ENCODE results near the gene TBX21. TPM values are rescaled to one million over a fixed set of nuclear protein-coding genes. Genes with fewer than 3 reads are reported as not detected.

Gene TBX21
- total and polyA plus RNA-seq, 2 experiments from 2014 or later = not detected

- no peaks in the 10 kb centered on the region for H3K9me3 Mint-ChIP-seq
- no peaks in the 10 kb centered on the region; the same call in 1 of the 2 replicates for H3K36me3 ChIP-seq (ENCODE audit: insufficient read depth)
These were observed 34.9 kb upstream of the TBX21 start for GRCh38 chr17:47697906-47698711.

More at GRCh38 chr17:47697906-47698711, 34.9 kb upstream of the TBX21 start:
- Histone ChIP-seq H3K27ac (ENCODE audit: low read depth) (no peak overlapping the region), H3K27me3 (ENCODE audit: insufficient read depth) (0 out of 2 replicates have a peak, but pooled peaks cover 4% of the 10 kb centered on the region), H3K4me1 (ENCODE audit: insufficient read depth) (peaks cover 8% of the 10 kb centered on the region), H3K4me2 (no peak overlapping the region), H3K79me2 (replicated peaks; ENCODE audit: insufficient read depth) (no peaks in the 10 kb centered on the region), H3F3A (replicated peaks; ENCODE audit: low read depth) (peaks cover 9% of the 10 kb centered on the region; the same call in 1 of the 2 replicates), H3K9me2 (ENCODE audit: insufficient read depth) (no peaks in the 10 kb centered on the region), H2AFZ (no peak overlapping the region), H4K20me1 (replicated peaks; ENCODE audit: insufficient read depth) (peaks cover 3% of the 10 kb centered on the region; the same call in 1 of the 2 replicates), H3K4me3 (no peak overlapping the region)
- Mint-ChIP-seq H3K4me3 (no peak overlapping the region; the same call in 2 of the 3 replicates), H3K4me1 (peaks cover 27% of the 10 kb centered on the region), H3K36me3 (ENCODE audit: low read depth) (peaks cover 3% of the 10 kb centered on the region; the same call in 2 of the 3 replicates), H3K27ac (no peak overlapping the region), H3K27me3 (ENCODE audit: insufficient read depth, low read depth, poor library complexity) (peaks cover 10% of the 10 kb centered on the region)
- TF ChIP-seq CTCF (conservative IDR thresholded peaks at IDR 0.05; ENCODE audit: low read depth in 2 of 2) (no peak), ZNF114 (CRISPR knock-in tag; IDR thresholded peaks at IDR 0.05) (no peak), EZH2phosphoT487 (IDR thresholded peaks at IDR 0.05; ENCODE audit: unreplicated experiment) (no peak)
- TF ChIP-seq, protein P1, sequence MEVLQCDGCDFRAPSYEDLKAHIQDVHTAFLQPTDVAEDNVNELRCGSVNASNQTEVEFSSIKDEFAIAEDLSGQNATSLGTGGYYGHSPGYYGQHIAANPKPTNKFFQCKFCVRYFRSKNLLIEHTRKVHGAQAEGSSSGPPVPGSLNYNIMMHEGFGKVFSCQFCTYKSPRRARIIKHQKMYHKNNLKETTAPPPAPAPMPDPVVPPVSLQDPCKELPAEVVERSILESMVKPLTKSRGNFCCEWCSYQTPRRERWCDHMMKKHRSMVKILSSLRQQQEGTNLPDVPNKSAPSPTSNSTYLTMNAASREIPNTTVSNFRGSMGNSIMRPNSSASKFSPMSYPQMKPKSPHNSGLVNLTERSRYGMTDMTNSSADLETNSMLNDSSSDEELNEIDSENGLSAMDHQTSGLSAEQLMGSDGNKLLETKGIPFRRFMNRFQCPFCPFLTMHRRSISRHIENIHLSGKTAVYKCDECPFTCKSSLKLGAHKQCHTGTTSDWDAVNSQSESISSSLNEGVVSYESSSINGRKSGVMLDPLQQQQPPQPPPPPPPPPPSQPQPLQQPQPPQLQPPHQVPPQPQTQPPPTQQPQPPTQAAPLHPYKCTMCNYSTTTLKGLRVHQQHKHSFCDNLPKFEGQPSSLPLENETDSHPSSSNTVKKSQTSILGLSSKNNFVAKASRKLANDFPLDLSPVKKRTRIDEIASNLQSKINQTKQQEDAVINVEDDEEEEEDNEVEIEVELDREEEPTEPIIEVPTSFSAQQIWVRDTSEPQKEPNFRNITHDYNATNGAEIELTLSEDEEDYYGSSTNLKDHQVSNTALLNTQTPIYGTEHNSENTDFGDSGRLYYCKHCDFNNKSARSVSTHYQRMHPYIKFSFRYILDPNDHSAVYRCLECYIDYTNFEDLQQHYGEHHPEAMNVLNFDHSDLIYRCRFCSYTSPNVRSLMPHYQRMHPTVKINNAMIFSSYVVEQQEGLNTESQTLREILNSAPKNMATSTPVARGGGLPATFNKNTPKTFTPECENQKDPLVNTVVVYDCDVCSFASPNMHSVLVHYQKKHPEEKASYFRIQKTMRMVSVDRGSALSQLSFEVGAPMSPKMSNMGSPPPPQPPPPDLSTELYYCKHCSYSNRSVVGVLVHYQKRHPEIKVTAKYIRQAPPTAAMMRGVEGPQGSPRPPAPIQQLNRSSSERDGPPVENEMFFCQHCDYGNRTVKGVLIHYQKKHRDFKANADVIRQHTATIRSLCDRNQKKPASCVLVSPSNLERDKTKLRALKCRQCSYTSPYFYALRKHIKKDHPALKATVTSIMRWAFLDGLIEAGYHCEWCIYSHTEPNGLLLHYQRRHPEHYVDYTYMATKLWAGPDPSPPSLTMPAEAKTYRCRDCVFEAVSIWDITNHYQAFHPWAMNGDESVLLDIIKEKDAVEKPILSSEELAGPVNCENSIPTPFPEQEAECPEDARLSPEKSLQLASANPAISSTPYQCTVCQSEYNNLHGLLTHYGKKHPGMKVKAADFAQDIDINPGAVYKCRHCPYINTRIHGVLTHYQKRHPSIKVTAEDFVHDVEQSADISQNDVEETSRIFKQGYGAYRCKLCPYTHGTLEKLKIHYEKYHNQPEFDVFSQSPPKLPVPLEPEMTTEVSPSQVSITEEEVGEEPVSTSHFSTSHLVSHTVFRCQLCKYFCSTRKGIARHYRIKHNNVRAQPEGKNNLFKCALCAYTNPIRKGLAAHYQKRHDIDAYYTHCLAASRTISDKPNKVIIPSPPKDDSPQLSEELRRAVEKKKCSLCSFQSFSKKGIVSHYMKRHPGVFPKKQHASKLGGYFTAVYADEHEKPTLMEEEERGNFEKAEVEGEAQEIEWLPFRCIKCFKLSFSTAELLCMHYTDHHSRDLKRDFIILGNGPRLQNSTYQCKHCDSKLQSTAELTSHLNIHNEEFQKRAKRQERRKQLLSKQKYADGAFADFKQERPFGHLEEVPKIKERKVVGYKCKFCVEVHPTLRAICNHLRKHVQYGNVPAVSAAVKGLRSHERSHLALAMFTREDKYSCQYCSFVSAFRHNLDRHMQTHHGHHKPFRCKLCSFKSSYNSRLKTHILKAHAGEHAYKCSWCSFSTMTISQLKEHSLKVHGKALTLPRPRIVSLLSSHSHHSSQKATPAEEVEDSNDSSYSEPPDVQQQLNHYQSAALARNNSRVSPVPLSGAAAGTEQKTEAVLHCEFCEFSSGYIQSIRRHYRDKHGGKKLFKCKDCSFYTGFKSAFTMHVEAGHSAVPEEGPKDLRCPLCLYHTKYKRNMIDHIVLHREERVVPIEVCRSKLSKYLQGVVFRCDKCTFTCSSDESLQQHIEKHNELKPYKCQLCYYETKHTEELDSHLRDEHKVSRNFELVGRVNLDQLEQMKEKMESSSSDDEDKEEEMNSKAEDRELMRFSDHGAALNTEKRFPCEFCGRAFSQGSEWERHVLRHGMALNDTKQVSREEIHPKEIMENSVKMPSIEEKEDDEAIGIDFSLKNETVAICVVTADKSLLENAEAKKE (CRISPR knock-in tag; IDR thresholded peaks at IDR 0.05) = no peak
- TF ChIP-seq, protein P2, sequence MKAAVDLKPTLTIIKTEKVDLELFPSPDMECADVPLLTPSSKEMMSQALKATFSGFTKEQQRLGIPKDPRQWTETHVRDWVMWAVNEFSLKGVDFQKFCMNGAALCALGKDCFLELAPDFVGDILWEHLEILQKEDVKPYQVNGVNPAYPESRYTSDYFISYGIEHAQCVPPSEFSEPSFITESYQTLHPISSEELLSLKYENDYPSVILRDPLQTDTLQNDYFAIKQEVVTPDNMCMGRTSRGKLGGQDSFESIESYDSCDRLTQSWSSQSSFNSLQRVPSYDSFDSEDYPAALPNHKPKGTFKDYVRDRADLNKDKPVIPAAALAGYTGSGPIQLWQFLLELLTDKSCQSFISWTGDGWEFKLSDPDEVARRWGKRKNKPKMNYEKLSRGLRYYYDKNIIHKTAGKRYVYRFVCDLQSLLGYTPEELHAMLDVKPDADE (IDR thresholded peaks at IDR 0.05) = no peak
- ATAC-seq (no peak), DNase-seq (ENCODE audit: low spot score) (peak; percentile 46)
